22Rv1 (cell line): ENCODE measurements around the gene ART3.

Experiments used
- CTCF ChIP-seq: fragments of 450-650 bp; IDR thresholded peaks from 2 replicates; pipeline ENCODE4 v1.5.1; 2017; ENCODE audit warnings: mild to moderate bottlenecking
- ZFX ChIP-seq: fragments of 450-650 bp; IDR thresholded peaks from 2 replicates; pipeline ENCODE4 v1.6.1; 2017; ENCODE audit warnings: antibody characterized with exemption, borderline replicate concordance

- TF ChIP-seq CTCF (no peak), ZFX (no peak)
Measured at GRCh38 chr4:76144546-76144945, 70.0 kb downstream of the ART3 start.
